HEK293T (cell line): ENCODE results near the gene ACOX1.

Experiments
- CTCF ChIA-PET: fragments of 350-600 bp; formaldehyde crosslinking; extraction: SDS; loops from one replicate; lab custom pipeline; 2021; ENCODE audit warnings: antibody characterized with exemption, inconsistent platforms; lab: Yijun Ruan, JAX
- POLR2A ChIA-PET: fragments of 350-600 bp; formaldehyde crosslinking; extraction: SDS; loops from one replicate; lab custom pipeline; 2020; ENCODE audit warnings: antibody characterized with exemption, inconsistent platforms; lab: Yijun Ruan, JAX
- DNase-seq: peaks from one replicate; pipeline ENCODE4 v3.0.0; 2012; ENCODE audit warnings: mixed read lengths; ENCODE audit errors: extremely low spot score
- ARNT ChIP-seq: fragments of 450-650 bp; IDR thresholded peaks from 2 replicates; pipeline ENCODE4 v1.6.1; 2017; ENCODE audit warnings: mild to moderate bottlenecking
- BHLHE40 ChIP-seq: fragments of 450-650 bp; IDR thresholded peaks from 2 replicates; pipeline ENCODE4 v1.6.1; 2016; ENCODE audit warnings: mild to moderate bottlenecking, moderate library complexity, borderline replicate concordance
- CTBP1 ChIP-seq: fragments of 450-650 bp; IDR thresholded peaks from 2 replicates; pipeline ENCODE4 v1.6.1; 2016; ENCODE audit warnings: borderline replicate concordance
- ELF4 ChIP-seq: fragments of 450-650 bp; IDR thresholded peaks from 2 replicates; pipeline ENCODE4 v1.6.1; 2017; ENCODE audit warnings: antibody characterized with exemption
- FOXA1 ChIP-seq: fragments of 450-650 bp; IDR thresholded peaks from 2 replicates; pipeline ENCODE4 v1.6.1; 2016; ENCODE audit warnings: mild to moderate bottlenecking
- FOXK2 ChIP-seq: fragments of 450-650 bp; IDR thresholded peaks from 2 replicates; pipeline ENCODE4 v1.6.1; 2016; ENCODE audit warnings: mild to moderate bottlenecking
- FOXM1 ChIP-seq: fragments of 450-650 bp; IDR thresholded peaks from 2 replicates; pipeline ENCODE4 v1.6.1; 2017; ENCODE audit warnings: mild to moderate bottlenecking, borderline replicate concordance
- HDGF ChIP-seq: fragments of 450-650 bp; IDR thresholded peaks from 2 replicates; pipeline ENCODE4 v1.6.1; 2017; ENCODE audit warnings: antibody characterized with exemption, borderline replicate concordance
- L3MBTL2 ChIP-seq: fragments of 450-650 bp; conservative IDR thresholded peaks from 2 replicates; pipeline ENCODE4 v1.6.1; 2016; ENCODE audit warnings: mild to moderate bottlenecking
- LEF1 ChIP-seq: fragments of 450-650 bp; IDR thresholded peaks from 2 replicates; pipeline ENCODE4 v1.6.1; 2017; ENCODE audit warnings: mild to moderate bottlenecking, borderline replicate concordance
- NFRKB ChIP-seq: fragments of 450-650 bp; IDR thresholded peaks from 2 replicates; pipeline ENCODE4 v1.6.1; 2016; ENCODE audit warnings: mild to moderate bottlenecking, moderate library complexity
- SP1 ChIP-seq: fragments of 450-650 bp; IDR thresholded peaks from 2 replicates; pipeline ENCODE4 v1.6.1; 2017
- SUZ12 ChIP-seq: fragments of 450-650 bp; IDR thresholded peaks from 2 replicates; pipeline ENCODE4 v1.6.1; 2016; ENCODE audit warnings: mild to moderate bottlenecking
- TARDBP ChIP-seq: fragments of 450-650 bp; IDR thresholded peaks from 2 replicates; pipeline ENCODE4 v1.6.1; 2016
- ZNF384 ChIP-seq: fragments of 450-650 bp; IDR thresholded peaks from 2 replicates; pipeline ENCODE4 v1.6.1; 2016
- TF ChIP-seq, protein P1 (sequence below): fragments of 450-650 bp; IDR thresholded peaks from 2 replicates; pipeline ENCODE4 v1.6.1; 2016

ACOX1 gene

DNA sequence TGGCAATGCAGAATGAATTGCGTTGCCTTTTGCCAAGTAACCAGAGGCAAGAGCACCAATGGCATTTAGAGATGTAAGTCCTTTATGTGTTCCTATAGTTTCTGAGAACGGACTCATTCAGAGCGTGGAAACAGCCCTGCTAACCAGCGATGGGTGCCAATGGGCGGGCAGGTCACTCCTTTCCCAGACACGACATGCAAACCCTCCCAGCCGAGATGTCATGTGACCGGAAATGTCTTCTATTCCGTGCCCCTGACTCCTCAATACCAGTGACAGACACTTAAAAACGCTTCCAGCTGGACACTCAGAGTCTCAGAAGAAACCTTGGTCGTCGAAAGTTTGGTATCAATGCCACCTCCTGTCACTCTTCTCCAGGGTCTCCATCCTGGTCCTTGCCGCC, 41.3 kb downstream of the ACOX1 start:
- no peak for DNase-seq
- ChIA-PET CTCF (no interaction called here), POLR2A (interaction anchor here (1.4 kb wide), 1 partner anchor 32 kb away, joined by 3 read pairs; no protein-coding TSS in a partner anchor)
- TF ChIP-seq LEF1, result no peak
- no peak for TF ChIP-seq FOXM1
- no peak for TF ChIP-seq CTBP1
- TF ChIP-seq FOXK2, result no peak
- TF ChIP-seq TARDBP, result no peak
- TF ChIP-seq SUZ12, result no peak
- no peak for TF ChIP-seq ELF4
- no peak for TF ChIP-seq ARNT
- no peak for TF ChIP-seq ZNF384
- TF ChIP-seq SP1, result no peak
- no peak for TF ChIP-seq L3MBTL2
- no peak for TF ChIP-seq HDGF
- no peak for TF ChIP-seq NFRKB
- no peak for TF ChIP-seq FOXA1
- TF ChIP-seq BHLHE40, result no peak
- TF ChIP-seq, protein P1, sequence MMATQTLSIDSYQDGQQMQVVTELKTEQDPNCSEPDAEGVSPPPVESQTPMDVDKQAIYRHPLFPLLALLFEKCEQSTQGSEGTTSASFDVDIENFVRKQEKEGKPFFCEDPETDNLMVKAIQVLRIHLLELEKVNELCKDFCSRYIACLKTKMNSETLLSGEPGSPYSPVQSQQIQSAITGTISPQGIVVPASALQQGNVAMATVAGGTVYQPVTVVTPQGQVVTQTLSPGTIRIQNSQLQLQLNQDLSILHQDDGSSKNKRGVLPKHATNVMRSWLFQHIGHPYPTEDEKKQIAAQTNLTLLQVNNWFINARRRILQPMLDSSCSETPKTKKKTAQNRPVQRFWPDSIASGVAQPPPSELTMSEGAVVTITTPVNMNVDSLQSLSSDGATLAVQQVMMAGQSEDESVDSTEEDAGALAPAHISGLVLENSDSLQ, result no peak

GRCh38 chr17:75933808-75934207, 45.2 kb downstream of the ACOX1 start:
- TF ChIP-seq LEF1 (no peak), FOXA1 (no peak), ARNT (no peak), SP1 (no peak), BHLHE40 (no peak), FOXK2 (no peak), TARDBP (no peak), NFRKB (no peak)
- TF ChIP-seq, protein P1, result no peak
- CTCF ChIA-PET, result no interaction called here
- POLR2A ChIA-PET, result interaction anchor here (1.2 kb wide), 1 partner anchor 29 kb away, joined by 4 read pairs; the partner anchor contains the start of gene MRPL38
- DNase-seq, result no peak

- POLR2A ChIA-PET, result interaction anchor here (1.1 to 1.2 kb wide), 2 partner anchors 8 to 28 kb away, joined by 4 to 7 read pairs; partner anchors contain the start of genes FBF1 and MRPL38
- no peak for DNase-seq
- no peak for TF ChIP-seq LEF1
- no peak for TF ChIP-seq BHLHE40
- no peak for TF ChIP-seq SP1
- TF ChIP-seq ARNT, result no peak
- TF ChIP-seq FOXM1, result no peak
- no peak for TF ChIP-seq FOXA1
- no peak for TF ChIP-seq L3MBTL2
- TF ChIP-seq SUZ12, result no peak
- no peak for TF ChIP-seq HDGF
- TF ChIP-seq TARDBP, result no peak
- no peak for TF ChIP-seq FOXK2
- TF ChIP-seq, protein P1, result no peak
- TF ChIP-seq CTBP1, result no peak
- TF ChIP-seq ZNF384, result no peak
- no peak for TF ChIP-seq NFRKB
- TF ChIP-seq ELF4, result no peak
- CTCF ChIA-PET, result no interaction called here
These were observed 46.1 kb downstream of the ACOX1 start for GRCh38 chr17:75932852-75933251.

DNA sequence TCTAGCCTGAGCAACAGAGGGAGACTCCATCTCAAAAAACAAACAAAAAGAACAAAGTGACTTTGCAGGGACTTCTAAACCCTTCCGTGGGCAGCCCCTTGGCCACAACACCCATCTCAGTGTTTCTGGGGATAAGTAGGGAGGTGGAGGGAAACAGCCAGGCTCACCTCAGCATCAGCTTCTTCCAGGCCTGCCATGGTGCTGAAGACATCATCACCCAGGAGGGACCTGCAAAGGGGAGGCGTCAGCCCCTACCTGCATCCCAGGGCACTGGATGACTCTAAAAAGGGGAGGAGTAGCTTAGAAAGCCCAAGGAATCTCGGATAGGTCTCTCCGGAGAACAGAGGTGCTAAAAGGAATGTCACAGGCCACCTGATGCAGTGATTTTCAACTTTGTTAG, 47.9 kb downstream of the ACOX1 start:
- POLR2A ChIA-PET, result no interaction called here
- CTCF ChIA-PET, result no interaction called here
- no peak for DNase-seq
- TF ChIP-seq FOXM1 (no peak), CTBP1 (no peak), HDGF (no peak), ZNF384 (no peak), TARDBP (no peak), SUZ12 (no peak)

DNA sequence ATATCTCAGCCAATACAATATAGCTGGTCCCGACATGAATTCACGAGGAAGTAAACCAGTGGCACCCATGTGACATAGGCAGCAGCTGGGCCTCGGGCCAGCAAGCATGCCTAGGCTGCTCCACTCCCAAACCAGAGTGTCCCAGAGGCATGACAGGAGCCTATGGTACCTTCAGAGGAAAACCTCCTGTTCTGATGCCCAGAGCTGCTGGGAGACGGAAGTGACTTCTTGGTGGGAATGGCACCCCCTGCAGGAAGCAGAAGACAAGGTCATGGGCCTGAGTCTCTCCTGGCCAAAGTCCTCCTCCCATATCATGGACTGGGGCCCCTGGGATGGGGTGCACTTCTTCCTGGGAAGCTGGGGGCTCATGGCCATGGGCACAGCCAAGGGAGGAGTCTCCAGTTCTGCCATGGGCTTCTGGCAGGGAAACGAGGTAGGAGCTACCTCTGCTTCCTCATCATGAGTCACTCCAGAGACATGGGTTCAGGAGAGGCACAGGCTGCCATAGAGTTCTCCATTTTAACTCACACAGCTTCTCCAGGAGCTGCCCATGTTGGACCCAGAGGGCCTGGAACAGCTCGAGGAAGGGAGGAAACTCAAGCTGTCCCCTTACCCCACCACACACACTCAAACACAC, 51.6 kb downstream of the ACOX1 start:
- ChIA-PET CTCF (interaction anchor here (0.9 to 1.3 kb wide), 4 partner anchors 11 to 152 kb away, joined by 3 to 5 read pairs (median 3); no protein-coding TSS in a partner anchor), POLR2A (interaction anchor here (1.1 to 1.2 kb wide), 2 partner anchors 9 to 72 kb away, joined by 3 to 6 read pairs; partner anchors contain the start of gene WBP2)
- no peak for TF ChIP-seq FOXK2
- no peak for TF ChIP-seq ZNF384
- TF ChIP-seq NFRKB, result no peak
- TF ChIP-seq SUZ12, result no peak
- no peak for TF ChIP-seq HDGF
- no peak for TF ChIP-seq CTBP1
- no peak for TF ChIP-seq ELF4
- peak; percentile 78 for DNase-seq

GRCh38 chr17:75926456-75926855, 52.5 kb downstream of the ACOX1 start:
- ChIA-PET POLR2A (interaction anchor here (1.2 kb wide), 1 partner anchor 21 kb away, joined by 6 read pairs; the partner anchor contains the start of gene MRPL38), CTCF (interaction anchor here (0.9 kb wide), 1 partner anchor 151 kb away, joined by 3 read pairs; no protein-coding TSS in a partner anchor)
- no peak for DNase-seq
- TF ChIP-seq FOXM1, result no peak
- TF ChIP-seq L3MBTL2, result no peak
- no peak for TF ChIP-seq ARNT
- TF ChIP-seq ZNF384, result no peak
- no peak for TF ChIP-seq ELF4
- TF ChIP-seq, protein P1, result no peak
- TF ChIP-seq NFRKB, result no peak
- TF ChIP-seq HDGF, result no peak
- no peak for TF ChIP-seq LEF1
- TF ChIP-seq BHLHE40, result no peak
- TF ChIP-seq TARDBP, result no peak
- TF ChIP-seq SP1, result no peak
- no peak for TF ChIP-seq FOXK2
- no peak for TF ChIP-seq CTBP1
